Keratinocyte (primary cell): Measurements from ENCODE around the gene CNTNAP2. TPM values are rescaled to one million over a fixed set of nuclear protein-coding genes. Genes with fewer than 3 reads are reported as not detected.

Source experiments
- DNase-seq: peaks from one replicate; pipeline ENCODE4 v3.0.0-alpha.2; 2011; ENCODE audit warnings: low read depth, missing footprints, low spot score
- FAIRE-seq: peaks from 2 replicates; lab custom pipeline; 2011; peaks lifted over from hg19 to GRCh38; lab: Jason Lieb, UNC
- H2AFZ ChIP-seq: 2 replicates; pipeline ENCODE4 v1.6.0; 2012; ENCODE audit warnings: low read length, control low read depth, inconsistent platforms; ENCODE audit not compliant: control insufficient read depth
- H3K27ac ChIP-seq: 2 replicates; pipeline ENCODE4 v1.5.1; 2011; ENCODE audit warnings: low read length; ENCODE audit not compliant: control insufficient read depth, insufficient read depth
- H3K27me3 ChIP-seq: 3 replicates; pipeline ENCODE4 v1.6.0; 2011; ENCODE audit warnings: low read length; ENCODE audit not compliant: control insufficient read depth, insufficient read depth; ENCODE audit errors: extremely low read depth
- H3K36me3 ChIP-seq, 2 experiments: 2 replicates in 1 of 2; 3 replicates in 1 of 2; pipeline ENCODE4 v1.5.1; 2011; ENCODE audit warnings: low read length in 2 of 2, mild to moderate bottlenecking in 1 of 2; ENCODE audit not compliant: control insufficient read depth in 2 of 2, insufficient read depth in 2 of 2; ENCODE audit errors: extremely low read depth in 1 of 2
- H3K4me1 ChIP-seq: 3 replicates; pipeline ENCODE4 v1.5.1; 2011; ENCODE audit warnings: low read length; ENCODE audit not compliant: control insufficient read depth, insufficient read depth; ENCODE audit errors: extremely low read depth
- H3K4me2 ChIP-seq: 3 replicates; pipeline ENCODE4 v1.6.0; 2011; ENCODE audit warnings: low read depth, low read length; ENCODE audit not compliant: control insufficient read depth, insufficient read depth; ENCODE audit errors: extremely low read depth
- H3K4me3 ChIP-seq, 3 experiments: fragments of 200-600 bp in 1 of 3; sonication (generic) in 1 of 3; 2 replicates in 2 of 3; 3 replicates in 1 of 3; pipeline ENCODE4 v1.5.1; 2011 to 2016; ENCODE audit warnings: low read length in 3 of 3, mild to moderate bottlenecking in 3 of 3, control low read depth in 2 of 3, inconsistent platforms in 1 of 3, low read depth in 1 of 3, mixed read lengths in 1 of 3, mixed run types in 1 of 3, moderate library complexity in 1 of 3; ENCODE audit not compliant: control insufficient read depth in 2 of 3, insufficient read depth in 2 of 3; ENCODE audit errors: extremely low read depth in 1 of 3
- H3K79me2 ChIP-seq: 2 replicates; pipeline ENCODE4 v1.6.0; 2012; ENCODE audit warnings: low read length; ENCODE audit not compliant: control insufficient read depth, insufficient read depth
- H3K9ac ChIP-seq: 3 replicates; pipeline ENCODE4 v1.6.0; 2011; ENCODE audit warnings: low read length; ENCODE audit not compliant: control insufficient read depth, insufficient read depth; ENCODE audit errors: extremely low read depth
- H3K9me1 ChIP-seq: 3 replicates; pipeline ENCODE4 v1.6.0; 2011; ENCODE audit warnings: low read length; ENCODE audit not compliant: control insufficient read depth, insufficient read depth; ENCODE audit errors: extremely low read depth
- H3K9me3 ChIP-seq: 2 replicates; pipeline ENCODE4 v1.5.1; 2012; ENCODE audit warnings: low read depth, low read length; ENCODE audit not compliant: control insufficient read depth
- H4K20me1 ChIP-seq: 3 replicates; pipeline ENCODE4 v1.6.0; 2011; ENCODE audit warnings: low read length; ENCODE audit not compliant: control insufficient read depth, insufficient read depth; ENCODE audit errors: extremely low read depth
- EZH2 ChIP-seq: IDR thresholded peaks from one replicate; pipeline ENCODE4 v1.6.1; 2012; ENCODE audit warnings: inconsistent platforms, mild to moderate bottlenecking, low read length, moderate library complexity
- dilution Hi-C: fragments of 300-500 bp; cut with MboI; formaldehyde crosslinking; loops from one replicate; pipeline ENCODE4 v1.7.0; 2020; ENCODE audit warnings: low sequenced_read_pairs; ENCODE audit not compliant: extremely low pct_ligation_motif_present
- polyA plus RNA-seq, 5 experiments: library from polyadenylated mRNA; depleted of rRNA in 3 of 5; stranded (reverse) in 3 of 5; stranded (forward) in 1 of 5; unstranded in 1 of 5; fragments of >200 nt; gene quantifications; 1 replicate in 1 of 5; 2 replicates in 3 of 5; 3 replicates in 1 of 5; pipeline versions ENCODE4 v1.2.1 to v1.2.3, GENCODE V29; 2011 to 2012; ENCODE audit warnings: missing spikeins in 2 of 5, low read depth in 1 of 5, low replicate concordance in 1 of 5
- TF ChIP-seq, protein P1 (sequence below), 3 experiments: IDR thresholded peaks in 1 of 3; conservative IDR thresholded peaks in 1 of 3; optimal IDR thresholded peaks in 1 of 3; 2 replicates in 2 of 3; 3 replicates in 1 of 3; pipeline versions ENCODE3 to v1.5.1; 2011; ENCODE audit warnings: low read length in 3 of 3, mild to moderate bottlenecking in 3 of 3, moderate library complexity in 2 of 3, control low read depth in 1 of 3, inconsistent platforms in 1 of 3; ENCODE audit not compliant: insufficient read depth in 2 of 3; ENCODE audit errors: extremely low read depth in 1 of 3

CNTNAP2 gene
- polyA plus RNA-seq, 1 donor (not counting 4 experiments of a cell fraction or from before 2014, with no cell fraction given) = 1.4 TPM

- Histone ChIP-seq H3K9me3 (no peaks in the 10 kb centered on the region), H3K79me2 (no peaks in the 10 kb centered on the region), H4K20me1 (no peaks in the 10 kb centered on the region), H3K4me3 (no peak overlapping the region), H3K27me3 (no peaks in the 10 kb centered on the region), H3K27ac (no peak overlapping the region), H2AFZ (no peak overlapping the region), H3K36me3 (no peaks in the 10 kb centered on the region), H3K4me2 (no peak overlapping the region), H3K9me1 (no peaks in the 10 kb centered on the region), H3K9ac (no peak overlapping the region), H3K4me1 (no peaks in the 10 kb centered on the region)
- TF ChIP-seq, protein P1, sequence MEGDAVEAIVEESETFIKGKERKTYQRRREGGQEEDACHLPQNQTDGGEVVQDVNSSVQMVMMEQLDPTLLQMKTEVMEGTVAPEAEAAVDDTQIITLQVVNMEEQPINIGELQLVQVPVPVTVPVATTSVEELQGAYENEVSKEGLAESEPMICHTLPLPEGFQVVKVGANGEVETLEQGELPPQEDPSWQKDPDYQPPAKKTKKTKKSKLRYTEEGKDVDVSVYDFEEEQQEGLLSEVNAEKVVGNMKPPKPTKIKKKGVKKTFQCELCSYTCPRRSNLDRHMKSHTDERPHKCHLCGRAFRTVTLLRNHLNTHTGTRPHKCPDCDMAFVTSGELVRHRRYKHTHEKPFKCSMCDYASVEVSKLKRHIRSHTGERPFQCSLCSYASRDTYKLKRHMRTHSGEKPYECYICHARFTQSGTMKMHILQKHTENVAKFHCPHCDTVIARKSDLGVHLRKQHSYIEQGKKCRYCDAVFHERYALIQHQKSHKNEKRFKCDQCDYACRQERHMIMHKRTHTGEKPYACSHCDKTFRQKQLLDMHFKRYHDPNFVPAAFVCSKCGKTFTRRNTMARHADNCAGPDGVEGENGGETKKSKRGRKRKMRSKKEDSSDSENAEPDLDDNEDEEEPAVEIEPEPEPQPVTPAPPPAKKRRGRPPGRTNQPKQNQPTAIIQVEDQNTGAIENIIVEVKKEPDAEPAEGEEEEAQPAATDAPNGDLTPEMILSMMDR (optimal IDR thresholded peaks at IDR 0.05 in 1 of 3, IDR thresholded peaks at IDR 0.05 in 1 of 3, conservative IDR thresholded peaks at IDR 0.05 in 1 of 3; ENCODE audit: extremely low read depth in 1 of 3, insufficient read depth in 2 of 3, low read length in 3 of 3) = no peak
- TF ChIP-seq EZH2 = no peak
- DNase-seq = no peak
- FAIRE-seq = no peak
- dilution Hi-C loops = no loop called here
These were observed 932.3 kb downstream of the CNTNAP2 start for GRCh38 chr7:147048864-147049263.

DNA sequence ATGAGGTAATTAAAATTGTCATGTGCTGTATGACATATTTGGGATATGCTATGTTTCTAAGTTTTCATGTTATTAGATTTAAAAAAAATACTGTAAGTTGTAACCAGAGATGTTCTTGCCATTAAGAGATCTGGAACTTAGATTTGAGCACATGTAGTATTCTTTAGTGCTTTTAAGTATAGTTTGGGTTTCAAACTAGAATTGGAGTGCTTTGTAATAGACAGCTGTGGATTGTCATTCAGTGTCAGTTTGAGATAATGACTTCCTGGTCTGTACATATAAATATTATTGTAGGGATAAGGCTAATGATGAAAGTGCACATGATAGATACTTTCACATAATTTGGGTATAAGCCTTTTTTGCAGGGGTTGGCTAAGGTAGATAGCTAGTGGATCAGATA is 936.2 kb downstream of the CNTNAP2 start:
- no peak overlapping the region for H3K9ac ChIP-seq
- H3K4me2 ChIP-seq = no peak overlapping the region
- H3K9me1 ChIP-seq = no peaks in the 10 kb centered on the region
- H3K79me2 ChIP-seq = no peaks in the 10 kb centered on the region
- H3K36me3 ChIP-seq = no peaks in the 10 kb centered on the region
- H2AFZ ChIP-seq = no peak overlapping the region
- no peaks in the 10 kb centered on the region for H4K20me1 ChIP-seq
- TF ChIP-seq, protein P1 (optimal IDR thresholded peaks at IDR 0.05 in 1 of 3, IDR thresholded peaks at IDR 0.05 in 1 of 3, conservative IDR thresholded peaks at IDR 0.05 in 1 of 3; ENCODE audit: extremely low read depth in 1 of 3, insufficient read depth in 2 of 3, low read length in 3 of 3) = no peak
- no peak for TF ChIP-seq EZH2
- H3K27ac ChIP-seq = no peak overlapping the region
- H3K9me3 ChIP-seq = no peaks in the 10 kb centered on the region
- DNase-seq (no peak), FAIRE-seq (no peak)
- no peaks in the 10 kb centered on the region for H3K27me3 ChIP-seq
- dilution Hi-C loops = no loop called here
- no peak overlapping the region for H3K4me3 ChIP-seq
- H3K4me1 ChIP-seq = no peaks in the 10 kb centered on the region
